Gastrocnemius medialis (tissue), 4 donors: ENCODE measurements around the gene INCA1.

ENCODE experiments used
- POLR2A ChIP-seq, 2 donors: fragments of 450-650 bp; IDR thresholded peaks; one replicate each; pipeline ENCODE4 v1.6.1; 2017; ENCODE audit warnings: antibody characterized with exemption in 2 of 2, mild to moderate bottlenecking in 2 of 2, moderate library complexity in 2 of 2
- TF ChIP-seq, protein P1 (sequence below), 5 experiments: fragments of 450-650 bp in 3 of 5; fragments of 200-600 bp in 2 of 5; sonication (generic) in 2 of 5; IDR thresholded peaks in 4 of 5; conservative IDR thresholded peaks in 1 of 5; 1 replicate in 4 of 5; 2 replicates in 1 of 5; pipeline ENCODE4 v1.5.1; 2016 to 2019; ENCODE audit warnings: antibody characterized with exemption in 5 of 5, mild to moderate bottlenecking in 3 of 5, moderate library complexity in 3 of 5

DNA sequence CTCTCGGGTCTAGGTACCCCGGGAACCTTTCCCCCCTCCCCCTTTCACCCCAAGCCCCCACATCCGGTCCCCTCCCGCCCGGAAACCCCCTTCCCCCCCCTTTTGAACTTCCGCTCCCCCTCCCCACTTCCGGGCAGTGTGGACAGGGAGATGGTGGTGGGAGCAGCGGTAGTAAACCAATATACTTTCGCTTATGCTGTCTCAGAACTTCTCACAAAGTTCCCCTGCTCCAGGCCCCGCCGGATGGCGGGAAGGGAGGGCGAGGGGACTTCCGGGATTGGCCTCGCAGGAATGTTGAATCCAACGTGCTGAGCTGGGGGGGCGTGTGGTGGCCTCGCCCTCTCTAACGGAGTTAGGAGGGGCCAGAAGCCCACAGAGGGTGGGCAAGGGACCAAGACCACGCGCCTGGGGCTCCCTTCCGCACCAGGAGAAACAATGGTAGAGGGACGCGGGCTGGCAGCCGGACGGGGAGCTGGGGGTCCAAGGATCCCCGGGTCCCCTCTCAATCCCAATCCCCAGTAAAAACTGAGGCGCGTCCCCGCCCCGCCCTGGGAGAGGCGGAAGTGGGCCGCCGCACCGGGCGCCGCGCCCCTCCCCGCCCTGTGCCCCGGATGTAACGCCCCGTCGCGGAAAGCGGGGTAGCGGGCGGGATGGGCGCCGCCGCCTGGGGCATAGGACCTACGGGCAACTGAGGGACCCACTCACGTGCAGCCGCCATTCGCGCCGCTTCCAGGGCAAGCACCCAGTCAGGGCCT is 49.7 kb downstream of the INCA1 start:
- TF ChIP-seq, protein P1, sequence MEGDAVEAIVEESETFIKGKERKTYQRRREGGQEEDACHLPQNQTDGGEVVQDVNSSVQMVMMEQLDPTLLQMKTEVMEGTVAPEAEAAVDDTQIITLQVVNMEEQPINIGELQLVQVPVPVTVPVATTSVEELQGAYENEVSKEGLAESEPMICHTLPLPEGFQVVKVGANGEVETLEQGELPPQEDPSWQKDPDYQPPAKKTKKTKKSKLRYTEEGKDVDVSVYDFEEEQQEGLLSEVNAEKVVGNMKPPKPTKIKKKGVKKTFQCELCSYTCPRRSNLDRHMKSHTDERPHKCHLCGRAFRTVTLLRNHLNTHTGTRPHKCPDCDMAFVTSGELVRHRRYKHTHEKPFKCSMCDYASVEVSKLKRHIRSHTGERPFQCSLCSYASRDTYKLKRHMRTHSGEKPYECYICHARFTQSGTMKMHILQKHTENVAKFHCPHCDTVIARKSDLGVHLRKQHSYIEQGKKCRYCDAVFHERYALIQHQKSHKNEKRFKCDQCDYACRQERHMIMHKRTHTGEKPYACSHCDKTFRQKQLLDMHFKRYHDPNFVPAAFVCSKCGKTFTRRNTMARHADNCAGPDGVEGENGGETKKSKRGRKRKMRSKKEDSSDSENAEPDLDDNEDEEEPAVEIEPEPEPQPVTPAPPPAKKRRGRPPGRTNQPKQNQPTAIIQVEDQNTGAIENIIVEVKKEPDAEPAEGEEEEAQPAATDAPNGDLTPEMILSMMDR (IDR thresholded peaks at IDR 0.05 in 4 of 5, conservative IDR thresholded peaks at IDR 0.05 in 1 of 5), result no peak
- no peak for TF ChIP-seq POLR2A (IDR thresholded peaks at IDR 0.05)
